GM21381 (cell line): ENCODE results near the gene MBNL1.

ENCODE experiments used
- ATAC-seq: cut with Tn5 transposase; IDR thresholded peaks from one replicate; pipeline ENCODE4 v1.9.1; 2021; ENCODE audit warnings: mild to moderate bottlenecking, moderate library complexity; ENCODE audit not compliant: unreplicated experiment

The MBNL1 gene

GRCh38 chr3:152295344-152295743 is 26.6 kb downstream of the MBNL1 start:
- no peak for ATAC-seq

DNA sequence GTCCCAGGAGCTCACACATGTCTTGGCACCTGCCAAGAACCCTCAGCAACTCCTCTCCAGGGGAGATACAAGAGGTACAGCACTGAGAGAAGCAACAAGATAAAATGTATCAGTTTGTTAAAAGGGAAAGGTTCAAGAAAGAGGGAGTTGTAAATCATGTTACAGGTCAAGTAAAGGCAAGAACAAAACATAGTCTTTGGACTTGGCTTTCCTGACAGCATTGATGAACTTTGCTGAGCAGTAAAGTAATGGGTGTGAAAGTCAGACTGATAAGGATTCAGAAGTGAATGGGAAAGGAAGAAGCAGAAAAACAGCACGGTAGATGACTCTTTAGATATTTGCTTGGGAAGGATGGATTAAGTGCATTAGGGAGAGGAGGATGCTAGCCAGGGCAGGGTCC is 27.1 kb downstream of the MBNL1 start:
- ATAC-seq, result no peak

DNA sequence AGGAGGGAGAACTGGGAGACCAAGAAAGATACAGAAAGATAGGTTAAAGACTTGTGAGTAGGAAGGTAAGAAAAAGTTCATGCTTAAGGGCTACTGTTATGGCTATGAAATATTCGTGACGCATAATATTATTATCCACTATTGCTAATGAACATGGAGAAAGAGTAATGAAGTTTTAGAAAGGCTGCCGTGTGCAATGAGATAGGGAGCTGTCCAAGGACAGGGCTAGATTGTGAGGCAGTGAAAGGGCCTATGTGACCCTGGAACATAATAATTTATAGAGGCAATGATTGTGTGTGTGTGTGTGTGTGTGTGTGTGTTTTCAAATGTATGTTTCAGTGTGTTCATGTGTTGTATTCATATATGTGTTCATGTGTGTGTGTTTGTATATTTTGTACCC is 27.7 kb downstream of the MBNL1 start:
- ATAC-seq, result no peak

- ATAC-seq, result no peak
Measured at GRCh38 chr3:152296971-152297370, 28.2 kb downstream of the MBNL1 start.

- peak; percentile 42 for ATAC-seq
Measured at GRCh38 chr3:152298393-152299248, 29.9 kb downstream of the MBNL1 start.

DNA sequence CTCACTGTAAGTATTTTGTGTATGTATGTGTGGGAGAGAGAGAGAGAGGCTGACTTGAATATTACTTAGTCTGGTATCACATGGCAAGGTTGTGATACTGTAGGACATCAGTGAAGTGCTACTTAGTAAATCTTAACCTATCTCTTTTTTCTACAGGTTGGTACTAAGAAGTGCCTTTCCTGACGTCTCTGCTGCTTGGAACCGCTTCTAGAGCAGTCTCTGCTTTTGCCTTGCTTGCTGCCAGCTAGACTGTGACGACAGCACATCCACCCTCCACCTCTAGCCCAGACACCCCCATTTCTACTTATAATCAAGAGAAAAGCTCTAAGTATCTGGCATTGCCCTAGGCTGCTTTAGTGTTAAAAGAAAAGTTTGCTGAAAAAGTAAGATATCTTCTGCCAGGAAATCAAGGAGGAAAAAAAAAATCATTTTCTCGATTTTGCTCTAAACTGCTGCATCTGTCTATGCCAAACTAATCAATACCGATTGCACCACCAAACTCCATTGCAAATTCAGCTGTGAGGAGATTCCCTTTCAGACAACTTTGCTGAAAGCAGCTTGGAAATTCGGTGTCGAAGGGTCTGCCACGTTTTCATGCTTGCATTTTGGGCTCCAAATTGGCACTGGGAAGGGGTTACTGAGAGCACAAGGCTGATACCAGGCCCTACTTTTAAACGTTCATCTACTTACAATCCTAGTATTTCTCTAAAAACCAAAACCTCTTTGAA is 30.7 kb downstream of the MBNL1 start:
- no peak for ATAC-seq

- no peak for ATAC-seq
Measured at GRCh38 chr3:152300029-152300731, 31.5 kb downstream of the MBNL1 start.

GRCh38 chr3:152301745-152302181 is 33.0 kb downstream of the MBNL1 start:
- no peak for ATAC-seq

DNA sequence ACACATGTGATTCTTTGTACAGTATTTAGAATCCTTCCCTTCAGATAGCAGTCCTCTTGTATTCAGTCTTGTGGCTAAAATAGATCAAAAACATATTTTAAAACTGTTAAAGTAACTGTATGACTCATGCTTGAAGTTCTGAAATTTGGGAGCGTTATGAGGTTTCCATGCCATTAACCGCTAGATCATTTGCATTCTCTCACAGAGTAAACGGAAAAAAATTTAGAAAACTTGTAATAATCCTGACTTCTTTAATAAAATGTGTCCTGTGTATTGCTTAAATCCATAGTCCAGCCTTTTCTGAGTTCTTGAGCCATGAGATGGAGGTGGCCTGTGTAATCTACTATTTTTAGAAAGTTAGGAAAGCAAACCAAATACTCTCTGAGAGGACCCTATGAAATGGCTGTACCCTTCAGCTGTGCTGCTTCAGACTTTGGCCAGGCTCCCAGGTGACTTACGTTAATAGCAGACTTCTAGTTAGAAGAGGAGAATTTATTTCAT is 33.8 kb downstream of the MBNL1 start:
- ATAC-seq, result peak; percentile 68

DNA sequence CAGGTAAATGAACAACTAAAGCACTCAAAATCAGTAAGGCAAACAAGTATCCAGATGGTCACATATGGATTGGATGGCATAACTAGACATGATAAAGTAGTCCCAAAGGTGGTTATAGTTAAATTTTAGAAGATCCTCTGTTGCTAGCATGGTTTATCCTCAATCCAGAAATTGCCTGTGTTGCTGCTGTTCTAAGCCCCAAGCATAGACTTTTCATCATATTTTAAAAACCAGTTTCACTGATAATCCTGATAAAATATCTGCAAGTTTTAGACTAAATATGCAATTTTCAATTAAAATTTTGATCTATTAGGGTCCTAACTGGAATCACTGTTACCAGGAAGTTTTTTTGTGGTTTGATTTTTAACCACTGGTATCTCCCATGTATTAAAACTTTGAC is 35.4 kb downstream of the MBNL1 start:
- ATAC-seq, result no peak

DNA sequence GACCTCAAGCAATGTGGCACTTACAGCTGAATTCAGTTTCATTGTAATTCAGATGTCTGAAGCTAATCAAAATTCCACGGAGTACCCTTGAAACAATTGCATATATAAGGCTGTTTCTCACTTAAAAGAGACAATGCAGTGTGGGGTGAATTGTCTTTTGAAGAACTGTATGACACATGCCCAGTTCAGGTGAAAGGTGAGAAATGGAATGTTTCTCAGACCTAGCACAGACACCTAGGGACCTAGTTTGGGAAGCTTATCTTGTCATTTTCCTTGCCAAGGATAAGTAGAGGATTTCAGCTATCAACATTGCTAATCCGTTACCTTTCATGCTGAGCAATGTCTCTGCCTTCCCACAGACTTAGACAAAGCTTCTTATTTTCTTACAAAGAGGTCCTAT is 36.3 kb downstream of the MBNL1 start:
- ATAC-seq, result no peak

DNA sequence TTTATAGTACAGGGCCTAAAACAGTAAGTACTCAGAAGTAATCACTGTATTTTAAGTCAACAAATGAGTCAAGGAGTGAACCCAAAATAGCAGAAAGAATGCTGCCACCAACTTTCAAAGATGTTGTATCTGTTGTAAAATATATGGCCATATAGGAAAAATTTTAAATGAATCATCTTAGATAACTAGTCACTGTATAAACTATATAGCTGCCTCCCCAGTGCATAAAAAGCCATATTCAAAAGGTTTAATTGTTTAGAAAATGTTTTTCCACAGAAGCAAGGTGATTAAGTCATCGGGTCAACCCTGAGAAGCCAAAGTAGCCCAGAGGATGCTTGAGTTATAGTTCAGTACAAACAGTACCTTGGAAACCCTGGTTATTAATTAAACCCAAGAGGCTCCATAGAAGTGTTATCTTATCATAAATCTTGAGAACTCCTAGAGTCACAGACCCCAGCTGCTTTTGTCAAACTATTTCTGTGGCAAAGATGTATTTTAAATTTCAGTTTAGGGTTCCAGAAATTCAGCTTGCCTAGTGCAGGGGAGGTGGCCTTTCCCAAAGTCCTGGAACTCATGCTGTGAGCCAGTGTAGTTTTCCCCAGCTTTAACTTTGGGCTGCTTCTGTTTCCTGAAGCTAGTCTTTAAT is 39.2 kb downstream of the MBNL1 start:
- no peak for ATAC-seq

GRCh38 chr3:152308475-152308844 is 39.7 kb downstream of the MBNL1 start:
- no peak for ATAC-seq

DNA sequence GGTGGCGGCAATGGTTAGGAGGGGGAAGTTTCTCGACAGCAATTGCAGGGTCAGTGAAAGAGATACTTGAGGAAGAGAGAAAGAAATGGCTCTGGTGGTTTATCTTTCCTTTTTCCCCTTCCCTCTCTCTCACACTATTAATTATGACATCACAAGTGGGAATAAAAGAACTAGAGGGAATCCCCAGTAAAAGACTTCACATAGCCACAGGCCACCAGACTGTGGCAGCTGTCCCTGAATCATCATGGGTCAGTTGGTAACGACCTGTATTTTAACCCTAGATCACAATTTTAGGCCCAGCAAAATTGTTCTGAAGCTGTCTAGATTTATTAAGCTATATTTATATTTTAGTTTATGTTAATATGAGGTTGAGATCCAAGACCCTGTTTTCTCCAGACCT is 40.3 kb downstream of the MBNL1 start:
- ATAC-seq, result no peak

DNA sequence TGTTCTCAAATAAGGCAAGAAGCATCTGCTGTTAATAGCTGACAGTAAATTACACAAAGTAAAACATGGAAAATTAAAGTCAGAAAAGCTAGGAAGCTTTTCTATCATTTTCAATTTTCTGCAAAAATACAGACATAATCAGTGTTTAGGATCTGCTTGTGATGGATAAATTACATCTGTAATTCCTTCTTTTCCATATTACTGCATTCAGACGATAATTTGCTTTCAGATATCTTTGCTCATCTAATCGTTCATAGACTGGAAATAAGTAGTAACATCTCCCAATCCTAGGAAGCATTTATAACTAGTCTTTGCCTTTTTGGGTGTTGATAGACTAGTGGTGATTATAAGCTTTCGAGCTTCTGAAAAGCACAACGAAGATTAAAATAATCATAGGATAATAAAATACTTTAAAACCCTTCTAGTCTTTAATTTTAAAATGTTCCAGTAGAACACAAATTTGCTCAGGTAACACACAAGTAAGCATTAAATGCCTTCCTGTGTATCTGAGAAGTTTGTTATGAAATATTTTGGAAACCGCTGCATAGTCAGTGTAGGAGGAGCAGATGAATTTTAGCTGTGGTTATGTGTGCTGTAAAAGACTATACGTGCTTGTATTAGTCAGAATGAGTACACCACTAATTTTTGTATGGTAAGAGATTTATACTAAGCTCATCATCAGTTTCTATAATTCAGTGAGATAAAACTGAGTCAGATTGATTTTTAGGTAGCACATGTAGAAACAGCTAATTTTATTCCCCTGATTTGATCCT is 41.0 kb downstream of the MBNL1 start:
- no peak for ATAC-seq

GRCh38 chr3:152313430-152313829 is 44.7 kb downstream of the MBNL1 start:
- ATAC-seq, result no peak

GRCh38 chr3:152313914-152314313 is 45.2 kb downstream of the MBNL1 start:
- ATAC-seq, result no peak

GRCh38 chr3:152314677-152315353 is 46.1 kb downstream of the MBNL1 start:
- no peak for ATAC-seq

DNA sequence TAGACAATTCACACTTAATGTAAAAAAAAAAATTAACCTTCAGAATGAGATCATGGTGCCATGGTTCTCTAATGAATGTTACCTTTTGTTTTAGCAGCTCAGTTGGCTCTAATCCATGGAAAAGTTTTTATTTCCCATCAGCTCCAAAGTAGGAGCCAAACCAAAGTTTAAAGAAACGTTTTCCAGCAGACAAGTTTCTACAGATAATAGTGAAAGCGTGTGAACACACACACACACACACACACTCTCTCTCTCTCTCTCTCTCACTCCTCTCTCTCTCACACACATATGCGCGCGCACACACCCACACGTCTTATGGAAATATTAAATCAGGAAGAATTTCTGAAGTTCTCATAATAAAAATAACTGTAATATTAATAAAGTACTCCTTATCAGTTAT is 46.9 kb downstream of the MBNL1 start:
- no peak for ATAC-seq

DNA sequence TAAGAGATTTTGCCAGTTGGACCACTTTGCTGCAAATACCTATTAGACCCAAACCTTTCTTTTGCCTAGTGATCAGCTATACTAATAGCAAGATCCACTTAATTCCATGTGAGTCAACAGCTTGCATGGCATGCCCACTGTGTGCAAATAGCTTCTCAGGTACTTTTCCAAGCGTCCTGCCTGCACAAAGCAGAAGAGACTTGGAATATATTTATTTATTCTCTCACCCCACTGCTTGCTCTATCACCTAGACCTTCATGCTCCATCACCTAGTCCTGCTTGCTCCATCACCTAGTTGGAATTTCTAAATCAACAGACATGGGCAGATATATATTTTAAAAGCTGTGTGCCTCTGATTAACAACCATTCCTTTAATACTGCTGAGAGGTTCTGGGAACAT is 47.6 kb downstream of the MBNL1 start:
- no peak for ATAC-seq
